Measurements from ENCODE around the gene AP2A1. TPM values are rescaled to one million over a fixed set of nuclear protein-coding genes. Genes with fewer than 3 reads are reported as not detected.

Gene AP2A1
- total RNA-seq, 1 donor from 2014 or later, result 32.9 TPM

- Histone ChIP-seq H3K9me3 (ENCODE audit: control insufficient read depth in 3 of 3, low read length in 3 of 3) (peaks cover 0 to 3% (median 0%) of the 10 kb centered on the region in 3 donors), H3K9ac (ENCODE audit: low read depth in 1 of 3, low read length in 3 of 3) (peak within 1 kb of the TSS; percentile 99 to 100 (median 100))
These were observed 83.9 kb downstream of the AP2A1 start, which contains the start of gene PTOV1 for GRCh38 chr19:49850487-49851342. Gene PTOV1 (plus strand): TSS chr19:49851159.

GRCh38 chr19:49851456-49852259, 84.9 kb downstream of the AP2A1 start:
- Histone ChIP-seq H3K9ac (ENCODE audit: low read depth in 1 of 3, low read length in 3 of 3) (peak overlapping the region; percentile 99 to 100 (median 100)), H3K4me1 (ENCODE audit: control insufficient read depth in 3 of 3, insufficient read depth in 3 of 3, low read length in 3 of 3) (peaks cover 26 to 39% (median 28%) of the 10 kb centered on the region in 3 donors), H3K9me3 (ENCODE audit: control insufficient read depth in 3 of 3, low read length in 3 of 3) (peaks cover 0 to 3% (median 0%) of the 10 kb centered on the region in 3 donors), H3K27ac (ENCODE audit: low read depth, low read length) (peak overlapping the region; percentile 51), H3K27me3 (ENCODE audit: control insufficient read depth in 3 of 3, insufficient read depth in 3 of 3, low read length in 3 of 3) (no peaks in the 10 kb centered on the region), H3K36me3 (ENCODE audit: control insufficient read depth in 3 of 3, insufficient read depth in 3 of 3, low read length in 3 of 3) (peaks cover 19 to 20% (median 20%) of the 10 kb centered on the region in 3 donors), H3K4me3 (ENCODE audit: low read length in 3 of 3) (peak overlapping the region; percentile 76 to 97 (median 95))

More at GRCh38 chr19:49850487-49851342, 83.9 kb downstream of the AP2A1 start, which contains the start of gene PTOV1:
- Histone ChIP-seq H3K27me3 (ENCODE audit: control insufficient read depth in 3 of 3, insufficient read depth in 3 of 3, low read length in 3 of 3) (no peaks in the 10 kb centered on the region), H3K27ac (ENCODE audit: low read depth, low read length) (peak within 1 kb of the TSS; percentile 100), H3K4me3 (ENCODE audit: low read length in 3 of 3) (peak within 1 kb of the TSS; percentile 90 to 97 (median 95)), H3K36me3 (ENCODE audit: control insufficient read depth in 3 of 3, insufficient read depth in 3 of 3, low read length in 3 of 3) (peaks cover 12 to 14% (median 12%) of the 10 kb centered on the region in 3 donors), H3K4me1 (ENCODE audit: control insufficient read depth in 3 of 3, insufficient read depth in 3 of 3, low read length in 3 of 3) (peaks cover 26 to 39% (median 28%) of the 10 kb centered on the region in 3 donors)

GRCh38 chr19:49852631-49853126, 85.9 kb downstream of the AP2A1 start:
- H3K4me1 ChIP-seq (ENCODE audit: control insufficient read depth in 3 of 3, insufficient read depth in 3 of 3, low read length in 3 of 3), result peaks cover 26 to 39% (median 28%) of the 10 kb centered on the region in 3 donors
- H3K4me3 ChIP-seq (ENCODE audit: low read length in 3 of 3), result peak overlapping the region; percentile 59 to 97 (median 76)
- peaks cover 28 to 30% (median 29%) of the 10 kb centered on the region in 3 donors for H3K36me3 ChIP-seq (ENCODE audit: control insufficient read depth in 3 of 3, insufficient read depth in 3 of 3, low read length in 3 of 3)
- no peak overlapping the region for H3K27ac ChIP-seq (ENCODE audit: low read depth, low read length)
- peak overlapping the region in 1 of 3 donors; percentile 77 for H3K9ac ChIP-seq (ENCODE audit: low read depth in 1 of 3, low read length in 3 of 3)
- H3K9me3 ChIP-seq (ENCODE audit: control insufficient read depth in 3 of 3, low read length in 3 of 3), result peaks cover 0 to 3% (median 0%) of the 10 kb centered on the region in 3 donors
- H3K27me3 ChIP-seq (ENCODE audit: control insufficient read depth in 3 of 3, insufficient read depth in 3 of 3, low read length in 3 of 3), result no peaks in the 10 kb centered on the region

GRCh38 chr19:49853852-49854377, 87.1 kb downstream of the AP2A1 start:
- H3K36me3 ChIP-seq (ENCODE audit: control insufficient read depth in 3 of 3, insufficient read depth in 3 of 3, low read length in 3 of 3), result peaks cover 32 to 40% (median 38%) of the 10 kb centered on the region in 3 donors
- H3K27ac ChIP-seq (ENCODE audit: low read depth, low read length), result peak overlapping the region; percentile 19
- no peaks in the 10 kb centered on the region for H3K27me3 ChIP-seq (ENCODE audit: control insufficient read depth in 3 of 3, insufficient read depth in 3 of 3, low read length in 3 of 3)
- peaks cover 0 to 3% (median 0%) of the 10 kb centered on the region in 3 donors for H3K9me3 ChIP-seq (ENCODE audit: control insufficient read depth in 3 of 3, low read length in 3 of 3)
- H3K9ac ChIP-seq (ENCODE audit: low read depth in 1 of 3, low read length in 3 of 3), result peak overlapping the region; percentile 45 to 59 (median 56)
- no peak overlapping the region for H3K4me3 ChIP-seq (ENCODE audit: low read length in 3 of 3)
- peaks cover 26 to 44% (median 28%) of the 10 kb centered on the region in 3 donors for H3K4me1 ChIP-seq (ENCODE audit: control insufficient read depth in 3 of 3, insufficient read depth in 3 of 3, low read length in 3 of 3)

- no peak overlapping the region for H3K27ac ChIP-seq (ENCODE audit: low read depth, low read length)
- H3K27me3 ChIP-seq (ENCODE audit: control insufficient read depth in 3 of 3, insufficient read depth in 3 of 3, low read length in 3 of 3), result no peaks in the 10 kb centered on the region
- H3K4me1 ChIP-seq (ENCODE audit: control insufficient read depth in 3 of 3, insufficient read depth in 3 of 3, low read length in 3 of 3), result peaks cover 26 to 38% (median 27%) of the 10 kb centered on the region in 3 donors
- no peaks in the 10 kb centered on the region for H3K9me3 ChIP-seq (ENCODE audit: control insufficient read depth in 3 of 3, low read length in 3 of 3)
- peak overlapping the region in 2 of 3 donors; percentile 45 to 56 for H3K9ac ChIP-seq (ENCODE audit: low read depth in 1 of 3, low read length in 3 of 3)
- no peak overlapping the region for H3K4me3 ChIP-seq (ENCODE audit: low read length in 3 of 3)
- peaks cover 35 to 41% (median 39%) of the 10 kb centered on the region in 3 donors for H3K36me3 ChIP-seq (ENCODE audit: control insufficient read depth in 3 of 3, insufficient read depth in 3 of 3, low read length in 3 of 3)
These were observed 87.8 kb downstream of the AP2A1 start for GRCh38 chr19:49854378-49855263.

GRCh38 chr19:49855277-49855675, 88.5 kb downstream of the AP2A1 start:
- Histone ChIP-seq H3K27ac (ENCODE audit: low read depth, low read length) (no peak overlapping the region), H3K4me3 (ENCODE audit: low read length in 3 of 3) (no peak overlapping the region), H3K27me3 (ENCODE audit: control insufficient read depth in 3 of 3, insufficient read depth in 3 of 3, low read length in 3 of 3) (no peaks in the 10 kb centered on the region), H3K9ac (ENCODE audit: low read depth in 1 of 3, low read length in 3 of 3) (peak overlapping the region in 2 of 3 donors; percentile 14 to 40), H3K4me1 (ENCODE audit: control insufficient read depth in 3 of 3, insufficient read depth in 3 of 3, low read length in 3 of 3) (peaks cover 21 to 32% (median 22%) of the 10 kb centered on the region in 3 donors), H3K9me3 (ENCODE audit: control insufficient read depth in 3 of 3, low read length in 3 of 3) (no peaks in the 10 kb centered on the region), H3K36me3 (ENCODE audit: control insufficient read depth in 3 of 3, insufficient read depth in 3 of 3, low read length in 3 of 3) (peaks cover 39 to 47% (median 45%) of the 10 kb centered on the region in 3 donors)

GRCh38 chr19:49855676-49856573, 89.1 kb downstream of the AP2A1 start:
- no peak overlapping the region for H3K27ac ChIP-seq (ENCODE audit: low read depth, low read length)
- H3K36me3 ChIP-seq (ENCODE audit: control insufficient read depth in 3 of 3, insufficient read depth in 3 of 3, low read length in 3 of 3), result peaks cover 39 to 53% (median 51%) of the 10 kb centered on the region in 3 donors
- no peaks in the 10 kb centered on the region for H3K9me3 ChIP-seq (ENCODE audit: control insufficient read depth in 3 of 3, low read length in 3 of 3)
- H3K4me3 ChIP-seq (ENCODE audit: low read length in 3 of 3), result no peak overlapping the region
- H3K9ac ChIP-seq (ENCODE audit: low read depth in 1 of 3, low read length in 3 of 3), result peak overlapping the region in 2 of 3 donors; percentile 8 to 14
- peaks cover 21 to 32% (median 22%) of the 10 kb centered on the region in 3 donors for H3K4me1 ChIP-seq (ENCODE audit: control insufficient read depth in 3 of 3, insufficient read depth in 3 of 3, low read length in 3 of 3)
- no peaks in the 10 kb centered on the region for H3K27me3 ChIP-seq (ENCODE audit: control insufficient read depth in 3 of 3, insufficient read depth in 3 of 3, low read length in 3 of 3)

- H3K27me3 ChIP-seq (ENCODE audit: control insufficient read depth in 3 of 3, insufficient read depth in 3 of 3, low read length in 3 of 3), result no peaks in the 10 kb centered on the region
- H3K27ac ChIP-seq (ENCODE audit: low read depth, low read length), result no peak overlapping the region
- no peak overlapping the region for H3K9ac ChIP-seq (ENCODE audit: low read depth in 1 of 3, low read length in 3 of 3)
- no peaks in the 10 kb centered on the region for H3K9me3 ChIP-seq (ENCODE audit: control insufficient read depth in 3 of 3, low read length in 3 of 3)
- H3K4me1 ChIP-seq (ENCODE audit: control insufficient read depth in 3 of 3, insufficient read depth in 3 of 3, low read length in 3 of 3), result peaks cover 21 to 32% (median 22%) of the 10 kb centered on the region in 3 donors
- H3K4me3 ChIP-seq (ENCODE audit: low read length in 3 of 3), result no peak overlapping the region
- H3K36me3 ChIP-seq (ENCODE audit: control insufficient read depth in 3 of 3, insufficient read depth in 3 of 3, low read length in 3 of 3), result peaks cover 39 to 57% (median 54%) of the 10 kb centered on the region in 3 donors
These were observed 89.8 kb downstream of the AP2A1 start for GRCh38 chr19:49856574-49857021.
